HG02973 (cell line): Measurements from ENCODE around the gene MTA2.
A peak's percentile ranks its signal among the peaks of the same experiment; 100 is the strongest.
"Not testable (repeated sequence)": the region's sequence is repeated elsewhere in the genome, so short reads cannot be mapped to it uniquely, and the experiment has no call there.

Experiments
- ATAC-seq: cut with Tn5 transposase; IDR thresholded peaks from one replicate; pipeline ENCODE4 v1.9.1; 2021; ENCODE audit warnings: moderate library complexity; ENCODE audit not compliant: unreplicated experiment

MTA2 gene

GRCh38 chr11:62601372-62602140 is at the start of gene MTA2:
Gene MTA2 (minus strand): TSS chr11:62601865. CDS start chr11:62601450, 415 bp downstream.
- peak; percentile 72 for ATAC-seq

GRCh38 chr11:62650283-62650682 is 48.6 kb upstream of the MTA2 start:
- ATAC-seq: not testable (repeated sequence)

GRCh38 chr11:62649486-62649885 is 47.8 kb upstream of the MTA2 start:
- no peak for ATAC-seq

GRCh38 chr11:62648967-62649364 is 47.3 kb upstream of the MTA2 start:
- no peak for ATAC-seq

GRCh38 chr11:62648185-62648966 is 46.7 kb upstream of the MTA2 start:
- no peak for ATAC-seq

- ATAC-seq: no peak
Observed at GRCh38 chr11:62647609-62648005, 45.9 kb upstream of the MTA2 start.

- ATAC-seq: no peak
Observed at GRCh38 chr11:62646825-62647608, 45.4 kb upstream of the MTA2 start.

GRCh38 chr11:62645946-62646824 is 44.5 kb upstream of the MTA2 start, which contains the start of gene GANAB:
Gene GANAB (minus strand): TSS chr11:62646613. CDS start chr11:62646599, 14 bp downstream.
- ATAC-seq: peak; percentile 84

- no peak for ATAC-seq
Observed at GRCh38 chr11:62645671-62645945, 43.9 kb upstream of the MTA2 start.

GRCh38 chr11:62644220-62644619 is 42.6 kb upstream of the MTA2 start:
- ATAC-seq: no peak

GRCh38 chr11:62632492-62632891 is 30.8 kb upstream of the MTA2 start:
- no peak for ATAC-seq

- no peak for ATAC-seq
Observed at GRCh38 chr11:62627713-62628112, 26.0 kb upstream of the MTA2 start.

- no peak for ATAC-seq
Observed at GRCh38 chr11:62622476-62623089, 20.9 kb upstream of the MTA2 start.

- peak; percentile 88 for ATAC-seq
Observed at GRCh38 chr11:62621567-62622470, 20.2 kb upstream of the MTA2 start, which contains the start of gene B3GAT3. Gene B3GAT3 (minus strand): TSS chr11:62621986. CDS start chr11:62621947, 39 bp downstream.

- ATAC-seq: no peak
Observed at GRCh38 chr11:62621027-62621566, 19.4 kb upstream of the MTA2 start.

- ATAC-seq: not testable (repeated sequence)
Observed at GRCh38 chr11:62616957-62617356, 15.3 kb upstream of the MTA2 start.

GRCh38 chr11:62615521-62615920 is 13.9 kb upstream of the MTA2 start:
- ATAC-seq: no peak

- no peak for ATAC-seq
Observed at GRCh38 chr11:62614275-62614674, 12.6 kb upstream of the MTA2 start.
